Fibroblast of mammary gland (primary cell): Measurements from ENCODE around the gene KY.

Source experiments
- DNase-seq: peaks from one replicate; pipeline ENCODE4 v3.0.0-alpha.2; 2010; ENCODE audit warnings: low read depth
- H3K4me3 ChIP-seq: 2 replicates; pipeline ENCODE4 v1.5.1; 2011; ENCODE audit warnings: low read depth, mild to moderate bottlenecking, low read length, moderate library complexity; ENCODE audit not compliant: control insufficient read depth
- TF ChIP-seq, protein P1 (sequence below): conservative IDR thresholded peaks from 2 replicates; pipeline ENCODE4 v1.5.1; 2011; ENCODE audit warnings: low read depth, low read length, inconsistent platforms; ENCODE audit not compliant: control insufficient read depth, insufficient read depth

KY gene

DNA sequence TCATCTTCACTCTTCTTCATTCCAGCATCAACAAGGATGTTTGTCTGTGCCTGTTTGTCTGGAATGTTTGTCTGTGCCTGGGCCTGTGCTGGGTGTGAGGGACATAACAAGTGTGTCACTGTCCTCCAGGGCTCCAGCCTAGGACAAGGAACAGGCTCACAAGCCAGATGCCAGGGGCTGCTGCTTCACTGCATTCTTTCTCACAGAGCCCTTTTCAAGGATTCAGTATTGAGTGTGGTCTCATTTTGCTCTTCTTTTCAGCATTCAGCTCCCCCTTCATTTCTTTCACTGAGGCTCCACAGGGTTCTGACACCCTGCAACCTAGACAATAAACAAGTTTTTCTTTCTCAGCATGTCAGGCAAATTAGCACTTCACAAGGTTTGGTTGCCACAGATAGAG, 43.6 kb upstream of the KY start:
- DNase-seq, result no peak

DNA sequence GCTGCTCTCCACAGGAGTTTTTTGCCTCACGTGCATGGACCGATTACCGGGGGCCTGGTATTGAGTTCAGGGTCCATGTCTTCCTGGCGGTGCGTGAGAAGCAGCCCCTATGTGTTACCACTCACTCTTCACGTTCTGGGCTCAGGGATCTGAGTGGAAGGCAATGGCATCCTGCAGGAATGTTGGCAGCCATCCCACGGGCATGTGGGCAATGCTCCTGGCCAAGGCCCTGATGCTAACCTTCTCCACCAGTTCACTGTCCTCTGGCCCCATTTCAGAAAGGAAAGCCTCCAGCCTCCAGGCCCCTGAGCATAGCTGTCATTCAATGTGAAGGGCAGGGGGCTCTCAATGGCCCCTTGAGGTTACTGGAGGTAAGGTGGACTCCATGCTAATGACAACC, 43.0 kb upstream of the KY start:
- no peak overlapping the region for H3K4me3 ChIP-seq
- TF ChIP-seq, protein P1, sequence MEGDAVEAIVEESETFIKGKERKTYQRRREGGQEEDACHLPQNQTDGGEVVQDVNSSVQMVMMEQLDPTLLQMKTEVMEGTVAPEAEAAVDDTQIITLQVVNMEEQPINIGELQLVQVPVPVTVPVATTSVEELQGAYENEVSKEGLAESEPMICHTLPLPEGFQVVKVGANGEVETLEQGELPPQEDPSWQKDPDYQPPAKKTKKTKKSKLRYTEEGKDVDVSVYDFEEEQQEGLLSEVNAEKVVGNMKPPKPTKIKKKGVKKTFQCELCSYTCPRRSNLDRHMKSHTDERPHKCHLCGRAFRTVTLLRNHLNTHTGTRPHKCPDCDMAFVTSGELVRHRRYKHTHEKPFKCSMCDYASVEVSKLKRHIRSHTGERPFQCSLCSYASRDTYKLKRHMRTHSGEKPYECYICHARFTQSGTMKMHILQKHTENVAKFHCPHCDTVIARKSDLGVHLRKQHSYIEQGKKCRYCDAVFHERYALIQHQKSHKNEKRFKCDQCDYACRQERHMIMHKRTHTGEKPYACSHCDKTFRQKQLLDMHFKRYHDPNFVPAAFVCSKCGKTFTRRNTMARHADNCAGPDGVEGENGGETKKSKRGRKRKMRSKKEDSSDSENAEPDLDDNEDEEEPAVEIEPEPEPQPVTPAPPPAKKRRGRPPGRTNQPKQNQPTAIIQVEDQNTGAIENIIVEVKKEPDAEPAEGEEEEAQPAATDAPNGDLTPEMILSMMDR, result no peak
- no peak for DNase-seq

More for the DNA sequence above, 43.6 kb upstream of the KY start:
- H3K4me3 ChIP-seq, result no peak overlapping the region
- TF ChIP-seq, protein P1, result no peak

DNA sequence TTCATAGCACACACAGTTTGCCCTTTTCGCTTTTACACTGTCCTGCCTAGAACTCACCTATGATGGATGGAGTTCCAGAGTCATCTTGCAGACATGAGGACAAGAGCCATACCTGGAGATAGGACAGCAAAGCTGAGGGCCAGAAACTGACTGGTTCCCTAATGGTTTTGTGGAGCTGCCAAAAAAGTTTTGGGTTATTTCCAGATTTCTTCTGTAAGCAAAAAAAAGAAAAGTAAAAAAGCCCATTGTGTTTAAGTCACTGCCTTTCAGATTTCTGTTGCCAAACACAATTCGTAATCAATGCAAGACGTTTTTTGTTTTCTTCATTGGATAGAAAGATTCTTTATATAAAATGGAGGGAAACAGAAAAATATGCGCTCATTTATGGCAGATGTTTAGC, 42.4 kb upstream of the KY start:
- H3K4me3 ChIP-seq, result no peak overlapping the region
- TF ChIP-seq, protein P1, result no peak
- DNase-seq, result no peak

DNA sequence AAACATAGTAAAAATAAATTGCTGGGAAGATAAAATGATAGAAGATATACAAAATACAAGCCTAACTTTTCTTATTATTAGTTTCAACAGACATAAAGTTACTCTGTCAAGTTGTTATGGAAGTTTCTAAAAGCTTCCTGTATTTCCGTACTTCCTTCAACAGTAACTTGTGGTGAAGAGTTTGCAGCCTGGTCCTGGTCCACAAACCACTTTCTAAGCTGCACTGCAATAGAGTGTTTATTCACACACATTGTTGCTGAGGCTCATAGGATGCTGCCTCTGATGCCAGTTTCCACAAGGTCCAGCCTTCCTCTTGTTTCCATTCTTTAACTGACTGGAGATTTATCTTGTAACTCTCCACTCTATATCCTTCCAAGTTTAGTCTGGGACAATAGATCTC, 39.4 kb upstream of the KY start:
- no peak overlapping the region for H3K4me3 ChIP-seq
- TF ChIP-seq, protein P1, result no peak
- DNase-seq, result no peak

DNA sequence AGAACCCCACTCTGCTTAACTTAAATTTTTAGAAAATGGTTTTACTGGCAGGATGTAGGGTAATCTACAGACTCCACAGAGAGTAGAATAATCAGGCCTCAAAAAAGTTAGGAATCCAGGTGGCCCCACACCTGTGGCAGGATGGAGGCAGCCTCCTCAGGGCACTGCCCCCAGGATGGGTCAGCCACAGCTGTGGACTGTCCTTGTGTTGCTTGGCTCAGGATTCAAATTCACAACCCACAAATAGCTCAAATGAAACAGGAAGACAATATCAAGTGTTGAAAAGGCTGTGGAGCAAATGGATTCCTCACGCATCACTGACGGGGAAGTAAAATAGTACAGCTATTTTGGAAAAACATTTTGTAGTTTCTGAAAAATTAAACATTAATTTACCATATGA, 36.8 kb upstream of the KY start:
- TF ChIP-seq, protein P1, result no peak

DNA sequence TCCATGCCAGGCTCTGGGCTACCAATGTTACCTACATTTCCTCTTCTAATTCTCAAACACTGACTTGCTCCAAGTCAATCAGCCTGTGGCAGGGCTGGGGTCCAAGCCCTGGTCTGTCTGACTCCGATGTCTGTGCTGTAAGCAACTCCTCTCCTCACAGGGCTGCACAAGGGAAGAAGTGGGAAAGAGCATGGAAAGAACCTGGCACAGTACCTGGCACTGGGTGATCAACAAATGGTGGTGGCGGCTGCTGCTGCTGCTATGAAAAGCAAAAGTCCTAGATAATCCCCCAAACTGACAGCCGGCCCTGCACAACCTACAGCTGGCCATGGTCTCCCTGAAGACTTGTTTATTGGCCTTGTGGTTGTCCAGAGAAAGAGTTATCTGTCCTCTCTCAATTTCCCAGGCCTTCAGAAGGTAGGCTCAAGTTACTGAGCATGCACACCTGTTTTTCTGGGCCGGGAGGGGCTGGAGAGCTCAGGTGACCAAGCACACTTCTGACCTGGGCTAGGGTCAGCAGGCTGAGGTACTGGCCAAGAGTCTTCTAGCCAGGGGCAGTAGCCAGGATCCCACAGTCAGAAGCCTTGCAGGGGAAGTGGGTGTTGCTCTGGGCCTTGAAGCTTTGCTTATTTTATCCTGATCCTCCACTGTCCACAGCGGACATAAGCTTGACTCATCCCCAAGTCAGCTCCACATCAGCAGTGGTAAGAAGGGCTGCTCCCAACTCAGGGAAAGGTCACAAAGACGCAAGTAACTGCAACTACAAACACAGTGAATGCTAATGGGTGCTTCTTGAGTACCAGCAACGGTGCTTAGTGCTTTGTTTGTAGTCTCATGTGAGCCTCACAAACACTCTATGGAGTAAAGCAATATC, 35.3 kb upstream of the KY start:
- TF ChIP-seq, protein P1, result no peak
- DNase-seq, result peak; percentile 96
- no peak overlapping the region for H3K4me3 ChIP-seq

More for the DNA sequence above, 36.8 kb upstream of the KY start:
- H3K4me3 ChIP-seq, result no peak overlapping the region
- no peak for DNase-seq
